NCI-H2196 (cell line): ENCODE results near the gene DAO.
"Not testable (repeated sequence)": the region's sequence is repeated elsewhere in the genome, so short reads cannot be mapped to it uniquely, and the experiment has no call there.

Source experiments
- DNase-seq: peaks from one replicate; lab custom pipeline; 2025; ENCODE audit not compliant: unreplicated experiment; lab: John Stamatoyannopoulos, UW

Gene DAO

DNA sequence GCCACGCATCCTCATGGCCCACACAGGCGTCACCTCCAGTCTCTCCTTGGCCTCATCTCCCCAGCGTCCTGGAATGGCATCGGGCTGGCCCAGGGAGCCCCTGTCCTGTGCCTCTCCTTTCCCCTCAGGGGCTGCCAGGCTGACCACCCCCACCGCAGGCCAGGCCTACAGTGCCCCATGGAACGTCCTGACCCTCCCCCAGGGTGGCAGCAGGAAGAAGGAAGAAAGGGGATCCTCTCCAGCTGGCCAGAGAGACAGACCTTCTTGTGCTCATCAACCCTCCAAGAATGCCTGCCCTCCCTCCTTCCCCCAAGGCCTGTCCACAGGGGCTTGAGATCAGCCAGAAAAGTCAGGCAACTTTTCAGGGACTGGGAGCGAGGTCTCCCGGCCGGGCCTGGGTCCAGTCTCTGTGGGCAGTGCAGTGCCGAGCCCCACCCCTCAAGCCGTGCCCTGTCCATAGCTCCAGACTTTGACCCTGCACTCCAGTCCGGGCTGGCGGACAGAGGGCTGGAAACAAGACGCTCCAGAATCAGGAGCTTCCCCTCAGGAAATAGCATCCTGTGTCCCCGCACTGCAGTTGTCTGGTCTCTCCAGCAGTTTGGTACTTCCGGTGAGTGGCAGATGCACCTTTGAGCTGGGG, at the start of gene DAO:
Gene DAO, plus strand, starts transcription at position 478 of the 640 bp plus-strand sequence. CDS start 4,915 bp downstream, outside the sequence.
- DNase-seq, result no peak

DNA sequence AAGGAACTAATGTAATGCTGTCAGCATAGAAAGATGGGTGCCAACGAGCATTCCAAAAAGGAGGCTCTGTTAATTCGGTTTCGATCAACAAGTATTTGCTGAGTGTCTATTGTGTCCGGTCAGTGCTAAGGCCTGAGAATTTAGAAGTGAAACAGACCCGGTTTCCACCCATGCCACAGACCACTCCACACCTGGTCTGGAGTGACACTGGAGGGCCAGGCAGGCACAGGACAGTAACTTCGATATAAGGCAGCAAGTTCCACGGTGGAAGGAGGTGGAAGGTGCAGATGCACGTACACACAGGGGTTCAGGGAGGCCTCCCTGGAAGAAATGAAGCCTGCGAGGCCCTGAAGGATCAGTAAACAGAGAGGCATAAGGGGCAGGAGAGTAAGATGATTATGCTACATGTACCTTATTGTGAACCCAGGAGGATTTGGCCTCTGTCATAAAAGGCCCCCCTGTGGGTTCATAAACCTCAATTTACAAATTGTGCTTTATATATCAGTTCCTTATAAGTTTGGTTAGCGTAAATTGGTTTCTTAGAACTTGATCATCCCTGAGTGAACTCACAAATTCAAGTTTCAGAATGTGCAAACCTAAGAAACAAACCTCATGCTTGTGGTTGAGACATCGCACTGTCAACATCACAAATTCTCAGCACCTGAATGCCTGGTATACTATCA, 48.4 kb upstream of the DAO start:
- DNase-seq, result no peak

DNA sequence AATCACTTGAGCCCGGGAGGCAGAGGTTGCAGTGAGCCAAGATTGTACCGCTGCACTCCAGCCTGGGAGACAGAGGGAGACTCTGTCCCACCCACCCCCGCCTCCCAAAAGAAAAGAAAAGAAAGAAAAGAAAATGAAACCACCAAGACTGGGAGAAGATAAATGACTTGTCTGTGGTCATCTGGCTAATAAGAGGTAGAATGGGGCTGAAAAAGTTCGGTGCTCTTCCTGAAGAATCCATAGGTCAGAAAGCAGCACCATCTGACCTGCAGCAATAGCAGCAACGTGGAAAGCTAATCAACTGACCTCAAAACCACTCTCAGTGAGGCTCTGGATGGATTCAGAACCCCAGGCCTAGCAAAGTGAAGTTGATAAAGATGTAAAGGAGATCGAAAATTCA, 47.7 kb upstream of the DAO start:
- no peak for DNase-seq

DNA sequence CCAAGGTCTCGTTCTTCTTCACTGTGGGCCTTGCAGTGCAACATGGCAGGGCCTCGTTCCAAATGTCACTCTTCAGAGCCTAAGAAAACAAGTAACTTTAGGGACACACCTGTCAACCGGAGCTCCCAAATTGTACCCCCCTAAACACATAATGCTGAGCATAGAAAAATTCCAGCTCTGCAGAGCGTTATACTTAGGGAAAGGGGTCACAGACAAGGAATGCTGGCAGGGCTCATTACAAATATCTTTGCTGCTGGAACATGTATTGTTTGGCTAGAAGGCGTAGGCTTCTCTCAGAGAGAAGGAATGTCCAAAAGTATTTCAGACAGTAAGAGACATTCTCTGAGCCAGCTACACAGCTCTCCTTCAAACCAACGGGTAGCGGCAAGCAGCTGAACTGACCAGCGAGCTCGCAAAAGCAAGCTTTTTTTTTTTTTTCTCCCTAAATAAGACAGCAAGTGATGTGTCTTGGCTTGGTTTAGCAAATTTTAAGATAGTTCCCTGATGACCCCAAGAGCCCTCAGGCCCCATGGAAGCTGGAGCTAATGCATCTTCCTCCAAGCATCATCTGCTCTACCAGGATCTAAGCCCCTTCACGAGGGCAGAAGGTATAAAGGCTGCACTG, 47.0 kb upstream of the DAO start:
- DNase-seq, result no peak

DNA sequence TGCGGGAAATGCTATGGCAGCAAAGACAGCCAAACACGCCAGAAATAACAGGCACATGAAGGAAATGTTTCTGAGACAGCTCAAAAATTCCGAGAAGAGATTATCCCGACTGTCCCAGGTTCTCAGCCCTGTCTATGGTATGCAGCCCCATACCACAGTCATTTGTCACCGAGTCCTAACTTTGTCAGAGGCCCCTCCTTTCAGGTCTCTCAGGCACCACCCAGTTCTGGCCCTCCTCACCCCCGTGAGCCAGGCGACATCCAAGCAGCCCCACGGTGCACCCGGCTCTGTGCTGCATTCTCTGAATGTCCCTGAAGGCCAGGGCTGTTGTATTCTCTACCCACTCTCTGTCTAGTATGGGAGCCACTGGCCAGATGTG, 46.5 kb upstream of the DAO start:
- no peak for DNase-seq

DNA sequence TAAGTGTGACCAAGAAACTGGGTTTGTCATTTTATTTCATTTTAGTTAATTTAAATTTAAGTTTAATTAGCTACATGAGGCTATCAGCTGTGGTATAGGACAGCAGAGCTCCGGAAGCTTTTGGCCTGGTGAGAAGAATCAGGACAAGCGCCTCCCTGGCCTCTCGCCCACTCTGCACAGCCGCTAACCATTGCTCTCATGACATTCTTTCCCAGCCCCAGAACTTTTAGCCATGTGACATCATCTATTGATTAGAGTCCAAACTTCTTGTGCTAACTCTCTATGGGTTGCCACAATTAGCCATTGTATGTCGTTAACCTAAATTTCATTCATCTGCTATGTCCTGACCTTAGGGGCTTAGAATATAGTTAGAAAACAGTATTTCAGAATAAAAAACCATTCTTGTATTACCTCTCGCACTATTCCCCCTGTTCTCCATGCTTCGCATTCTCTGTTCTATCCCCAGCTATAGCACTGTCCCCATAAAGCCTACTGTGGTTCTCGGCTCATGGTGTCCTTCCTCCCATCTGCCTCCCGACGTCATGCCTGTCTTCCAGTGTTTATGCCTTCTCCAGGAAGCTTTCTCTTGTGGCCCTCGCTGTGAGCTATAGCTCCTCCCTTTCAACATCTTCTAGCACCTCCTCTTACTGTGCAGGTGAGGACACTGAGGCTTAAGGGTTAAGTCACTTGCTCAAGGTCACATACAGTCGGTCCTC, 46.0 kb upstream of the DAO start:
- no peak for DNase-seq

DNA sequence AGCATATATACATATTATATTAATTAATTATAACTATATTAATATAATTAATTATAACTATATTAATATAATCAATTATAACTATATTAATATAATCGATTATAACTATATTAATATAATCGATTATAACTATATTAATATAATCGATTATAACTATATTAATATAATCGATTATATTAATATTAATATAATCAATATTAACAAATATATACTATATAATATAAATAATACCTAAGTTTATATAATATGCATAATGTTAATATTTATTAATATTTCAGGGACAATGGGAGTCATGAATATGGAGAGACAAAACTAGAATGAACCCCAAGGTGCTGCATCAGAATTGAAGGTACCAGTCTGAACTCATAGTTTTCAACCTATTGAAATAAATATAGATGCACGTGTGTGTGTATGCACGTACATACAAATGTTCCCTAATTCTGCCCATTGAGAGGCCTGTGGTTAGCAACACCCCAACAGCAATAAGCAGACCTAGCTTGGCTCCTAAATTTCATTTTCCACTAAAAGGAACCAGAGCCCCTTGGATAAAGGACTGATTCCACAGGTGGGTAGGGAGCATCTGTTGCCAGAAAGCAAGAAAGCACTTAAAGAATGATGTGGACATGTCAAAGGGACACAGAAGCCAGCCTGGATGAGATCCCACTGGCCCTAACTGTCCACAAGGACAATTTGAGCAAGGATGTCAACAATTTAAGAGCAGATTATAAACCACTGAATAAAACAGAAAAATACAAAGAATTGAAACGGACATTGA, 43.8 kb upstream of the DAO start:
- no peak for DNase-seq

DNA sequence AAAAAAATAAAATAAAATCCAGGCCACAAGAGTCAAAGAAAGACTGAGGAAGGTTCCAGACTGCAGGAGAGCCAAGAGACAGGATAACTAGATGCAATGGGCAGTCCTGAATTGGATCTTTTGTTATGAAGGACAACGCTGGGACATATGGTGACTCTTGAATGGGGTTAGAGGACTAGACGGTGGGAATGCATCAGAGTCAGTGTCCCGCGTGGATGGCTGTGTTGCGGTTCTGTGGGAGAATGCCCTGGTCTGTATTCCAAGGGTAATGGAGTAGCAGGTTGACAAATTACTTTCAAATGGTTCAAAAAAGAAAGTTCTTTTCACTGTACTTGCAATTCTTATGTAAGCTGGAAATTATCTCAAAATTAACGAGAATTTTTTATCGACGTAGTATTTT, 42.7 kb upstream of the DAO start:
- DNase-seq, result no peak

DNA sequence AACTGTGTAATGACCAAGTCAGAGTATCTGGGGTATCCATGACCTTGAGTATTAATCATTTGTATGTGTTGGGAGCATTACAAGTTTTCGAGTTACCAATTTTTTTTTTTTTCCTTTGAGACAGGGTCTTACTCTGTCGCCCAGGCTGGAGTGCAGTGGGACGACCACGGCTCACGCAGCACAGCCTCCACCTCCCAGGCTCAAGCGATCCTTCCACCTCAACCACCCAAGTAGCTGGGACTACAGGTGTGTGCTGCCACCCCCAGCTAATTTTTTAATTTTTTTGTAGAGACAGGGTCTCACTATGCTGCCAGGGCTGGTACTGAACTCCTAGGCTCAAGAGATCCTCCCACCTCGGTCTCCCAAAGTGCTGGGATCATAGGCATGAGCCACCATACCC, 42.2 kb upstream of the DAO start:
- DNase-seq, result no peak

DNA sequence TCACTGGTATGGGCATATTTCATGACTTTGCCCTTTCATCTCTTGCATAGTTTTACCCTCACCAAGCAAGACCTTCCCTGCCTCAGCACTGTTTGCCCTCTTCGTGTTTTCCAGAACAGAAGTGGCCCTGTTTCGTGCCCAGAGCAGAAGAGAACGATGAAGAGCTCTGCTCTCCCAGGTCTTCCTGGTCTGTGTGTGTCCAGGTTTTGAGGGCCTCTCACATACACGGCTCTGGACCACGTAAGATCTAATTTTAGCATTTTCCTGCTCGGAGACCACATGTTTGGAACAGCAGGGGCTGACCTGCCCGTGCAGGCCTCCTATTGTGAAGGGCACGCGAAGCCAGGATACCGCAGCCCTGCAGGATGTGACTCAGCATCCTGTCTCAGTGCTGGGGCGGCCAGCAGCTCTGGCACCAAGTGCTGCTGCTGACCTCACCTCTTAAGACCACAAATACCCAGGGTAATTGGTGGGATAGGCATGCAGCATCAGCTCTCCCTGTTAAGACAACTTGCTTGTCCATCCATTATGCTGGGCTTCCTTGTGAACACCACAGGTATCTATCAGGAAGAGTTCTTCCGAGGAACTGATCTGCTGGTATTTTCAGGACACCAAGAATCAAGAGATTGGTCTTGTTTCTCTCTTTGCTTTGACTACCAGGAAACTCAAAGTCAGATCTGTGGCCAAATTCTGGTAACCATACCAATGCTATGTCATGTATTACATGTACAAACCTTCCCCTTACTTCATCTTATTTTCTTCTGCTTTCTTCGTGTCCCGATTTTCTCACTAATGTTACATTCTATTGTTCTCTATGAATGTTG, 41.5 kb upstream of the DAO start:
- DNase-seq, result peak; percentile 92

DNA sequence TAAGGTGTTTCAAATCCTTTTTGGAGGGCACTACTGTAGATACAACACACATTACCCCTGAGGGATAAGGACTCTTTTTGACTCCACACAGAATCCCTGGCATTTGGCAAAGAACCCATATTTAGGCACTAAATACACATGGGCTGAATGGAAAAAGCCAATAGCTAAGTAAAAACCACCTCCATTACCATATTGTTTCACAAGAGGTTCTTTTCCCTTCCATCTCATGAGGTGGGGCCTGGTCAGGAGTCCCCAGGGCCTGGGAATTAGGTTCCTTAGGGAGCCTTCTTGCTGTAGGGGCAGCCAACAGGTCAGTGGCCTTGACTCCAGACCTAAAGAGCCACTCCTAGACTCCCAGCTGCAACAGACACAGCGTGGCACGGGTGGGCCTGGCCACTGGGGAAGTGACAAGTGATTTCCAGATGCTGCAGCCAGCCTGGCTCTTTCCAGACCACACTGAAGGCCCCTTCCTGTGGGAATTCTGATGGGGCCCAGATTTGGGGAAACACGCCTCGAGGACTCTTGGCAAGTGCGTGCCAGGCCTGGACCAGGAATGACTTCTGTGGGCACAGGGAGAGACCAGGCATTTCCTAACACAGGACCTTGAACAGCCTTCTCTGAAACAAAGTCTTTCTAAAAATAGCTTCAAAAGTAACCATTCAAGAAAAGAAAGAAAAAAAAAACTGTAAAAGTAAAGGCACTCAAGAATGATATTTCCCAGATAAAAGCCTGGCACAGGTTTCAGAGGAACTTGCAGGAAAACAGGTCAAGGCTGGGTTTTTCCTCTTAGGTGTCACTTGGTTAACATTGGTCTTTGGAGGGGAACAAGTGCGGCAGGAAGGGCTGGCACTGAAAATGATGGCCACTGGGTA, 40.6 kb upstream of the DAO start:
- DNase-seq, result no peak

DNA sequence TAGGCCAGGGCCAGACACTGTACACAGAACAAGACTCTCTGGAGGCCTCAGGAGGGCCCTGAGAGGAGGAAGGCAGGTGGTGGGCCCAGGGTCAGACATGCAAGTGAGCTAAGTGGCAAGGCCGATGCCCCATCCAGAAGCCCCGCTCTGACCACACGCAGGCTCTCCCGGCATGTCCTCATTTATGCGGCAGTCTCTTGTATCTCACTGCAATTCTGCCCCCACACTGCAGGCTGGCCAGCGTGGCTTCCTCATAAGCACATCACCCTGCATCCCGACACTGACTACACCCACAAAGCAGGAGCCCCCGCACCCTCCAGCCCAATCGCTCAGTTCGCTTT, 40.0 kb upstream of the DAO start:
- no peak for DNase-seq

DNA sequence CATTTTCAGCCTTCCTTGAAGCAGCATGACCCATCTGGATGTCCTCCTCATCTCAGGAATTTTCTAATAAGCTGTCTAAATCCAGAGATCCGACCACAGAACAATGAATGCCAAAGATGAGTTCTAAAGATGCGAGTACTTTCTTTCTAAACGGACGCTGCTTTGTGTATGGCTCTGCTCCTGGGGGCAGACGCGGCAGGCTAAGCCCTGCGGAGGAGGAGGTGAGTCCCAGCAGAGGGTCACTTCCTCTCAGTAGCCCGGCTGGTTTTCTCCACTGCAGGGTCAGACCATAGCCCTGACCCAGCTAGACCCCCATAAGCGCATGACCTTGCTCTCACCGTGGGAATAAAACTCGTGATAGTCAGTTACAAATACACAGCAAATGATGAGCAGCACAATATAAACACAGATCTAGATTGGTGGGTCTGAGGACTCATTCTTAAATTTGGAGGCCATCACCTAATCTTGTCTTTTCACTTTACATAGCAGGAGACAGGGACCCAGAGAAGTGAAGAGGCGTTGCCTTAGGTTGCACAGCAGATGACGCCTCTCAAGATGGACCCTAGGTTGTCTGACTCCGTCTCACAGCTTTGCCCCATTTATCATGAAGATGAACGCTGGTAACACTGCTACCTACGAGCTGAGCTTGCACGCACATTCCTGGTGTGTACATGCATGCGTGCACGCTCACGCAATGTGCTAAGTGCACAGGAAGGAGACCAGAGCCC, 39.1 kb upstream of the DAO start:
- no peak for DNase-seq

DNA sequence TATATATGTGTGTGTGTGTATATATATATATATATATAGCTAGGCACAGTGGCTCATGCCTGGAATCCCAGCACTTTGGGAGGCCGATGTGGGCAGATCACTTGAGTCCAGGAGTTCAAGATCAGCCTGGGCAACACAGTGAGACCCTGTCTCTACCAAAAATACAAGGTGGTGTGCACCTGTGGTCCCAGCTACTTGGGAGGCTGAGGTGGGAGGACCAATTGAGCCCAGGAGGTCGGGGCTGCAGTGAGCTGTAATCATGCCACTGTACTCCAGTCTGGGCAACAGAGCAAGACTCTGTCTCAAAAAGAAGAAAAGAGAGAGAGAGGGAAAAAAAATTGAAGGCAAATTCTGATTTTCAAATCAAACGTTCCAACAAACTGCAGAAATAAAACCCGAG, 38.1 kb upstream of the DAO start:
- DNase-seq, result not testable (repeated sequence)

DNA sequence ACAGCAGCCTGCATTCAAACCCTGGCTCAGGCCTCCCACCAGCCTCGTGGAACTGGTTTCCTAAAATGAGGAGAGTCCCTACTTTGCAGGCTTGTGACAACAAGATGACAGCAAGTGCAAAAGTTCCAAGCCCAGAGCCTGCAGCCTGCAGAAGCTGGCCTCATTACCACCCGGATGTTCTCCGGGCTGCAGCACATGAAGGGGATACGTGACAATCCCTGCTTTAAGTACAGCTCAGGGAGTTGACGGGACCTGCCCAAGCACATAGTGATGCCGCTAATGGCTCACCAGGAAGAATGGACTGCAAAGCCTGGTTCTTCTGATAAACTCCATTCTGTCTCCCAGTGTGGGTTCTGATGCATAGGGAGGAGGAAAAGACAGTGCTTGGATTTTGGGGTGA, 37.5 kb upstream of the DAO start:
- no peak for DNase-seq

DNA sequence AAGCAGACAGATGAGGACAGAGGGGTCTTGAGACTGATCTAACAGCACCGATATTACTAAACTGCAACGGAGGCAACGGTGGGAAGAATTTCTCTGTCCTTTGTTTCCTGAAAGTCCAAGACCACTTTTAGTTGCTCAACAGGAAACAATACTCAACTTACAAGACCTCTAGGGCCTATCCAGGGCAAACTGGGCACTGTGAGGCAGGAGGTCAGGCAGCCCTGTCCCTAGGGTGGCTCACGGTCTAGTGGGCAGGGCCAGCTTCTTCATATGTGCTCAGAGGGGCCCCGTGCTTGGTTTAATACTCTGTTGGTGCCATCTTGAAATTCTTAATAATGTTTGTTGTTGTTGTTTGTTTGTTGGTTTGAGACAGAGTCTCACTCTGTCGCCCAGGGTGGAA, 36.7 kb upstream of the DAO start:
- DNase-seq, result no peak

DNA sequence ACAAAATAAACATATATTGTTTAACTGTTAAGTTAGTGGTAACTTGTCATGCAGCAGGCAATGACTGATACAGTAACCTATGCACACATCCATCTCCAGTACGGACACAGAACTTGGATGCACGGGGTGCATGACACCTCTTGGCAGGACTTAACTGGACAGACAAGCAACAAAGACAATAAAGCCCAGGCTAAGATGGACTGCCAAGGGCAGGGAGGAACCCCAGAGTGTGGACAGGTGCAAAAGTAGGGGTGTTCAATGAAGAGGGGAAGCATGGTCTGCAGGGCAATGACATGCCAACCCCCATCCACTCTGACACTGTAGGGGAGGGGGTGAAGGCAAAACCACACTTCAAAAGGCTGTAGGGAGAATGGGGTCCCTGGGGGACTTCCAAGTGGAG, 34.2 kb upstream of the DAO start:
- no peak for DNase-seq

DNA sequence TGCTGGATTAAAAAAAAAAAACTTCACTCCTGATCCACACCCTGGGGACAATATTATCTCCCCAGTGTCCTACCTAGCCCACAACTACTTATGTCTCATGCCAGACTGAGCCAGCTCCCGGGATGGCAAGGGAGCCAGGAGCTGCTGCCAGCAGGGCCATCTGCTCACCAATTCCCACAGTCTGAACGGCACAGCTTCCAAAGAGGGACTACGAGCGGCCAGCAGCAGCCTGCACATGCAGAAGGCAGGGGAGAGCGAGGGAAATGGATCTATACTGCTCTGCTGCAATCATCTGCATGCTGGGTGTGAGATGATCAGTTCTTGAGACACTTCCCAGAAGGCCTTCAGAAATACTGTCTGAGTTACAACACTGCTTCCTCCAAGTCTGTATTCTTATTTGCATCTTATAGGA, 33.6 kb upstream of the DAO start:
- peak; percentile 33 for DNase-seq

DNA sequence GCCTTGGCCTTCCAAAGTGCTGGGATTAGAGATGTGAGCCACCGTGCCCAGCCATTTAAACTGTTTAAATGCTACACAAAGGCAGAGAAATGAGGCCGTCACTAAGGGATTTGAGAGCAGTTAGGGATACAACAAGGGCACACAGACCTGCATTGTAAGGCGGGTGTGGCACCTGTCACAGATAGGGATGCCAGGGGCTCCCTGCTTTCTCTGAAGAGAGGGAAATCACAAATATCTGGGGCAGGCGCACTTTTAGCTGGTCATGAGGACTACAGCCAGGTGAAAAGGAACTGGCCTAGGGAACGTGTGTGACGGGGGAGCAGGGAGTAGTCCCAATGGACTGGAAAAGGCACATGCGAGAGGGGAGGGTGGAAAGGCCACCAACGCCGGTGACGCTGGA, 32.2 kb upstream of the DAO start:
- no peak for DNase-seq
